NT2/D1 (cell line): ENCODE measurements around the gene SRMS.
A peak's percentile ranks its signal among the peaks of the same experiment; 100 is the strongest.

Source experiments
- DNase-seq: peaks from one replicate; pipeline ENCODE4 v3.0.0-alpha.2; 2011; ENCODE audit warnings: low read depth, low spot score
- H3K27me3 ChIP-seq: 2 replicates; pipeline ENCODE4 v1.6.0; 2011; ENCODE audit warnings: mild to moderate bottlenecking; ENCODE audit not compliant: insufficient read length, insufficient read depth
- H3K36me3 ChIP-seq: 2 replicates; pipeline ENCODE4 v1.6.1; 2011; ENCODE audit warnings: mild to moderate bottlenecking, low read length, mixed read lengths; ENCODE audit not compliant: insufficient read depth, insufficient read length
- H3K4me1 ChIP-seq: 2 replicates; pipeline ENCODE4 v1.5.1; 2011; ENCODE audit not compliant: insufficient read depth, insufficient read length
- H3K4me3 ChIP-seq: 2 replicates; pipeline ENCODE4 v1.5.1; 2011; ENCODE audit warnings: low read depth; ENCODE audit not compliant: insufficient read length
- H3K9ac ChIP-seq: 2 replicates; pipeline ENCODE4 v1.6.0; 2011; ENCODE audit warnings: low read depth; ENCODE audit not compliant: insufficient read length
- H3K9me3 ChIP-seq: 2 replicates; pipeline ENCODE4 v1.5.1; 2011; ENCODE audit warnings: mild to moderate bottlenecking, low read length; ENCODE audit not compliant: insufficient read depth
- SUZ12 ChIP-seq: IDR thresholded peaks from 2 replicates; pipeline ENCODE4 v1.6.1; 2011; ENCODE audit not compliant: insufficient read length, insufficient read depth; ENCODE audit errors: extremely low read depth
- YY1 ChIP-seq: IDR thresholded peaks from 2 replicates; pipeline ENCODE4 v1.6.1; 2011; ENCODE audit not compliant: insufficient read length, insufficient read depth
- ZNF274 ChIP-seq: IDR thresholded peaks from 2 replicates; pipeline ENCODE4 v1.6.1; 2011; ENCODE audit warnings: mild to moderate bottlenecking, low read depth, low read length

The SRMS gene

DNA sequence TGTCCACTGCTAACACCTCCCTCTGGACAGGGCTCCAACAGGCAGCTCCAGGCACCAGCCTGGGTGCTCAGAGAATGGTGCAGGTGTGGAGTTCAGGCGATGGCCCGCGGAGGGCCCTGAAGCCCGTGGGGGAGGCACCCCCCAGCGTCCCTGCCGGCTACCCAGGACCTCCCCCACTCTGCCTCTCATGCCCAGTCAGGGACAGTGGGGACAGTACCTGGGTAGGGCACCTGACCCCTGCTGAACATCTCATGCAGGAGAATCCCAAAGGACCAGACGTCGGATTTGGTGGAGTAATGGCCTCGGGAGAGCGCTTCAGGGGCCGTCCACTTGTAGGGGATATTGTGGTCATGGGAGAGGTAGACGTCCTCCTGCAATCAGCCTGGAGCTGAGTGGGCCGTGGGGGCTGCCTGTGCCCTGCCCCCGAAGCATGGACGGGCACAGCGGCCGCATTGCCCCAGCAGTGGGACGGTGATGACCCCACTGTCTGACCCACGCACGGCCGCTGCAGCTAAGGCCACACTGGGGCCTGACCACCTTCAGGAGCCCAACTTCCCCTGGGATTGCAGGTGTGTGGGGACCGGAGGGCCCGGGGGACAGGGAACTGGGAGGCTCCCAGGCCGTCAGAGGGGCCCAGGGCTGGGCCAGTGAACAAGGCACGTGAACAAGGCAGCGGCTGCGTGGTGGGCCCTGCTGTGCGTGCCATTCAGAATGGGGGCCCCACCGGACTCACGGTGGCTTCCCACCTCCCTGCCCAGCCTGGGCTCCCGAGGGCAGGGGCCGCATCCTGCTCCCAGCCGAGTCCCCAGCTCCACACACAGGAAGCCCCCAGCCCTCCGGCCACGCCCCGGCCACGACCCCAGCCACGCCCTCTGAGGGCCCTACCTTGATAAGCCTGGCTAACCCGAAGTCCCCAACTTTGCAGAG, 17.4 kb downstream of the SRMS start:
- no peak for TF ChIP-seq ZNF274
- no peak for TF ChIP-seq SUZ12
- TF ChIP-seq YY1 = no peak
- Histone ChIP-seq H3K4me3 (no peak overlapping the region), H3K27me3 (no peaks in the 10 kb centered on the region), H3K9ac (no peak overlapping the region), H3K4me1 (peaks cover 35% of the 10 kb centered on the region), H3K9me3 (no peaks in the 10 kb centered on the region), H3K36me3 (no peaks in the 10 kb centered on the region)
- DNase-seq = no peak

DNA sequence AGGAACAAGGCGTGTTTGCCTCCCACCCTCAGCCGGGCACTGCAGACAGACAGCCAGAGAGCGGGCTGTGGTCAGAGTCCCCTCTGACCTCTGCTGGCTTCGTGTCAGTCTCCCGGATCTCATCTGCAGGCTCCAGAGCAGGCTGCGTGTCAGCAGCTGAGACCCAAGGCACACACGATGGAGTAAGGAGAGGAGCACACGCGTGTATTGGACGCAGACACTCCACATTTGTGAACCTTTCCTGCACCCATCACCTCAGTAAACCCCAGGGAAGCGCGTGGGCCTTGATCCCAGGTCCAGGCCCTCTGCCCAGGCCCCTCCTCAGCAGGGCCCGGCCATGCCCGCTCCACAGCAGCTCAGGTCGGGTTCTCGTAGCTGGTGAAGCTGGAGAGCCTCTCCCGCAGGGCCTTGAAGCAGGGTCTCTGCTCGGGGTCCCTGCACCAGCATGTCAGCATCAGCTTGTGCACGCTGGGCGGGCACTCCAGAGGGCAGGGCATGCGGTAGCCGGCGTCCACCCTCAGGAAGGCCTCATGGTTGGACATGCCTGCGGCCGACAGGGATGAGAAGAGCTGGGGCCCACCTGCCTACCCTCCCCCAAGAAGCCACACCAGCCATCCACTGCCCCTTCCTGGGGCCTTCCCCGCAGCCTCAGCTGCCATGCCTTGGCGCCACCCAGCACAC, 18.2 kb downstream of the SRMS start:
- TF ChIP-seq YY1 (no peak), SUZ12 (no peak), ZNF274 (no peak)
- Histone ChIP-seq H3K4me1 (peaks cover 30% of the 10 kb centered on the region), H3K27me3 (no peaks in the 10 kb centered on the region), H3K36me3 (no peaks in the 10 kb centered on the region), H3K4me3 (no peak overlapping the region), H3K9ac (no peak overlapping the region), H3K9me3 (no peaks in the 10 kb centered on the region)
- no peak for DNase-seq

DNA sequence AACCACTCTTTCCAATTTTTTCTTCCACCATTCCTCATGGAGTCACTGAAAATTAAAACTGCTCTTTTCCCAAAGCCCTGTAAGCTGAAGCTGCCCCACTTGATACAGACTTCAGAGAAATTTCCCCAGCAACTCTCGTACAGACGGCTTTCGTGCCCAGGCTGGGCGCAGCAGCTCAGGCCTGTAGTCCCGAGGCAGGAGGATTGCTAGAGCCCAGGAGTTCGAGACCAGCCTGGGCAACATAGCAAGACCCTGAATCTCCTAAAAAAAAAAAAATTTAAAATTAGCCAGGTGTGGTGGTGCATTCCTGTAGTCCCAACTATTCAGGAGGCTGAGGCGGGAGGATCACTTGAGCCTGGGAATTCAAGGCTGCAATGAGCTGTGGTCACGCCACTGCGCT, 20.4 kb downstream of the SRMS start:
- Histone ChIP-seq H3K36me3 (peaks cover 18% of the 10 kb centered on the region), H3K9me3 (peaks cover 17% of the 10 kb centered on the region; the same call in 1 of the 2 replicates), H3K4me3 (no peak overlapping the region), H3K4me1 (peaks cover 26% of the 10 kb centered on the region), H3K9ac (no peak overlapping the region), H3K27me3 (no peaks in the 10 kb centered on the region)
- no peak for DNase-seq
- TF ChIP-seq YY1 = no peak
- no peak for TF ChIP-seq ZNF274
- TF ChIP-seq SUZ12 = no peak

DNA sequence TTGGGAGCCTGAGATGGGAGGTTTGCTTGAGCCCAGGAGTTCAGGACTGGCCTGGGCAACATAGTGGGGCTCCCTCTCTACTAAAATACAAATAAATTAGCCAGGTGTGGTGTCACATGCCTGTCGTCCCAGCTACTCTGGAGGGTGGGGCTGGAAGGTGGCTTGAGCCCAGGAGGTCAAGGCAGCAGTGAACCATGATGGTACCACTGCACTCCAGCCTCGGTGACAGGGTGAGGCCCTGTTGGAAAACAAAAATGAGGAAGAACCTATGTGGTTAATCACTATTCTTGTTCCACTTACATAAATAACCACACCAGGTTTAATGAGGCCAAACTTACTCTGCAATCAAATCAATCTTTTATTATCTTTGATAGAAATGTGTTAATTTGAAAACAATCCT, 21.6 kb downstream of the SRMS start:
- Histone ChIP-seq H3K4me1 (peaks cover 28% of the 10 kb centered on the region), H3K27me3 (no peaks in the 10 kb centered on the region), H3K9ac (no peak overlapping the region), H3K4me3 (no peak overlapping the region), H3K9me3 (peaks cover 18% of the 10 kb centered on the region; the same call in 1 of the 2 replicates), H3K36me3 (peaks cover 29% of the 10 kb centered on the region)
- TF ChIP-seq YY1 (no peak), SUZ12 (no peak), ZNF274 (no peak)
- no peak for DNase-seq

DNA sequence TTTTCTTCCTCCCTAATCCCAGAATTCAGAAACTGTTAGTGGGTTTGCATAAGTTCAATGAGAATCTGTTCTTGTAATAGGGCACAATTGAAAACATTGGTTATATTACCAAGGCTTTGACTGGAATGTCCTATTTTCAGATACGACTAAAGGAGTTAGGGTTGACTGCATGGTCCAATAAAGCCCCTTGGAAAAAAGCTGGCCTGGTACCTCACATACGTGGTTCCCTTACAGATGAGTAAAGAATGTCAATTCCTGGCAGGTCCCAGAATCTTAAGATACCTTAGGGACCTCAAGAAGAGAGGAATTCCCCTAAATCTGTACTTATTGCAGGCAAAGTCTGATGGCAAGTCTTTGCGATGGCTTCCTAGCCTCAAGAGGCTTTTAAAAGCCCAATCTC, 22.4 kb downstream of the SRMS start:
- DNase-seq = no peak
- TF ChIP-seq ZNF274 (no peak), YY1 (no peak), SUZ12 (no peak)
- Histone ChIP-seq H3K9ac (no peak overlapping the region), H3K36me3 (peaks cover 29% of the 10 kb centered on the region), H3K9me3 (peaks cover 18% of the 10 kb centered on the region; the same call in 1 of the 2 replicates), H3K27me3 (no peaks in the 10 kb centered on the region), H3K4me1 (peaks cover 20% of the 10 kb centered on the region), H3K4me3 (no peak overlapping the region)

DNA sequence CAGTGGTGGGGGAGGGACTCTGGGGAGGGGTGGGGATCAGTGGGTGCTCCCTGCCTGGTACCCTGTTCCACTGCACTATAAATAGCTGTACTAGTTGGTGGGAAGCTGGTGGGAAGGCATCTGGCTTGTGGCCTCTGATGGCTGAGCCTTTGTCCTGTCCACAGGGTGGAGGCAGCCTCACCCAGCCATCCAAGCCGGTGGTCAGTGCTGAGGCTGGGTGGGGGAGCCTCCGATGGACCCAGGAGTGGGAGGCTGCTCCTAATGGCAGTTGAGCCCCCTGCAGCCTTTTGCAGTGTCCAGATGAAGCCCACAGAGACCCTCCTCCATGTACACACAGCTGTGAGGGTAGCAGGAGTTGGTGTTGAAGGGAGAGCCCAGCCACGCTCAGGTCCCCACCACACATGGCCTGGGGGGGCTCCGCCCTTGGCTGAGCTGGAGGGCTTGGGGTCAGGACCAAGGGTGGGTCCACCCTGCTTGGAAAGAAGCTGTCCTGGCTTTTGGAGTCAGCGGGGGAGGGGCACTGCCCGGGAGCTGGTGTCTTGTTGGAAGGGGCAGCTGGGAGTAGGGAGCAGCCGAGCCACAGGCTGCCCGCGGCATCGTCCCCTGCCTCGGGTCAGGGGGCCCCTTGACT, 24.5 kb downstream of the SRMS start:
- peak overlapping the region; percentile 13 for H3K9ac ChIP-seq
- no peak for TF ChIP-seq ZNF274
- TF ChIP-seq YY1 = no peak
- TF ChIP-seq SUZ12 = no peak

More for the DNA sequence above, 24.5 kb downstream of the SRMS start:
- Histone ChIP-seq H3K27me3 (peaks cover 3% of the 10 kb centered on the region), H3K9me3 (peaks cover 18% of the 10 kb centered on the region; the same call in 1 of the 2 replicates), H3K4me1 (peaks cover 28% of the 10 kb centered on the region), H3K4me3 (no peak overlapping the region), H3K36me3 (peaks cover 29% of the 10 kb centered on the region)
- no peak for DNase-seq
